ENCODE measurements around the gene MARCHF2. TPM values are rescaled to one million over a fixed set of nuclear protein-coding genes. Genes with fewer than 3 reads are reported as not detected.

The MARCHF2 gene
- total RNA-seq, 4 donors from 2014 or later: 53.5 to 110 (median 60.8) TPM

GRCh38 chr19:8455018-8455417 lies 41.9 kb downstream of the MARCHF2 start:
- no peak overlapping the region for H3K4me3 ChIP-seq (ENCODE audit: low read depth, poor library complexity, severe bottlenecking)
- no peak for DNase-seq (ENCODE audit: low spot score in 2 of 2)
- 71 to 83% methylated on average over 5 of the region's 5 CpGs for WGBS, 2 donors
- intact Hi-C loops (cut with DNase I; ENCODE audit: low total_unique reads): no loop called here
- no peak for TF ChIP-seq POLR2A (IDR thresholded peaks at IDR 0.05)
- TF ChIP-seq, protein P1, sequence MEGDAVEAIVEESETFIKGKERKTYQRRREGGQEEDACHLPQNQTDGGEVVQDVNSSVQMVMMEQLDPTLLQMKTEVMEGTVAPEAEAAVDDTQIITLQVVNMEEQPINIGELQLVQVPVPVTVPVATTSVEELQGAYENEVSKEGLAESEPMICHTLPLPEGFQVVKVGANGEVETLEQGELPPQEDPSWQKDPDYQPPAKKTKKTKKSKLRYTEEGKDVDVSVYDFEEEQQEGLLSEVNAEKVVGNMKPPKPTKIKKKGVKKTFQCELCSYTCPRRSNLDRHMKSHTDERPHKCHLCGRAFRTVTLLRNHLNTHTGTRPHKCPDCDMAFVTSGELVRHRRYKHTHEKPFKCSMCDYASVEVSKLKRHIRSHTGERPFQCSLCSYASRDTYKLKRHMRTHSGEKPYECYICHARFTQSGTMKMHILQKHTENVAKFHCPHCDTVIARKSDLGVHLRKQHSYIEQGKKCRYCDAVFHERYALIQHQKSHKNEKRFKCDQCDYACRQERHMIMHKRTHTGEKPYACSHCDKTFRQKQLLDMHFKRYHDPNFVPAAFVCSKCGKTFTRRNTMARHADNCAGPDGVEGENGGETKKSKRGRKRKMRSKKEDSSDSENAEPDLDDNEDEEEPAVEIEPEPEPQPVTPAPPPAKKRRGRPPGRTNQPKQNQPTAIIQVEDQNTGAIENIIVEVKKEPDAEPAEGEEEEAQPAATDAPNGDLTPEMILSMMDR (IDR thresholded peaks at IDR 0.05): no peak

GRCh38 chr19:8456064-8456463 lies 43.0 kb downstream of the MARCHF2 start:
- TF ChIP-seq POLR2A (IDR thresholded peaks at IDR 0.05): no peak
- TF ChIP-seq, protein P1 (IDR thresholded peaks at IDR 0.05): no peak
- intact Hi-C loops (cut with DNase I; ENCODE audit: low total_unique reads): no loop called here
- no peak overlapping the region for H3K4me3 ChIP-seq (ENCODE audit: low read depth, poor library complexity, severe bottlenecking)
- no peak for DNase-seq (ENCODE audit: low spot score in 2 of 2)
- 63 to 72% methylated on average over 7 of the region's 7 CpGs for WGBS, 2 donors

- 69 to 72% methylated on average over 3 of the region's 3 CpGs for WGBS, 2 donors
- intact Hi-C loops (cut with DNase I; ENCODE audit: low total_unique reads): no loop called here
- no peak for TF ChIP-seq POLR2A (IDR thresholded peaks at IDR 0.05)
- TF ChIP-seq, protein P1 (IDR thresholded peaks at IDR 0.05): no peak
- H3K4me3 ChIP-seq (ENCODE audit: low read depth, poor library complexity, severe bottlenecking): no peak overlapping the region
- no peak for DNase-seq (ENCODE audit: low spot score in 2 of 2)
Observed at GRCh38 chr19:8457209-8457608, 44.1 kb downstream of the MARCHF2 start.

GRCh38 chr19:8457827-8458226 lies 44.7 kb downstream of the MARCHF2 start:
- 69 to 71% methylated on average over 1 of the region's 1 CpG for WGBS, 2 donors
- intact Hi-C loops (cut with DNase I; ENCODE audit: low total_unique reads): no loop called here
- DNase-seq (ENCODE audit: low spot score in 2 of 2): no peak
- H3K4me3 ChIP-seq (ENCODE audit: low read depth, poor library complexity, severe bottlenecking): no peak overlapping the region
- TF ChIP-seq, protein P1 (IDR thresholded peaks at IDR 0.05): no peak

DNA sequence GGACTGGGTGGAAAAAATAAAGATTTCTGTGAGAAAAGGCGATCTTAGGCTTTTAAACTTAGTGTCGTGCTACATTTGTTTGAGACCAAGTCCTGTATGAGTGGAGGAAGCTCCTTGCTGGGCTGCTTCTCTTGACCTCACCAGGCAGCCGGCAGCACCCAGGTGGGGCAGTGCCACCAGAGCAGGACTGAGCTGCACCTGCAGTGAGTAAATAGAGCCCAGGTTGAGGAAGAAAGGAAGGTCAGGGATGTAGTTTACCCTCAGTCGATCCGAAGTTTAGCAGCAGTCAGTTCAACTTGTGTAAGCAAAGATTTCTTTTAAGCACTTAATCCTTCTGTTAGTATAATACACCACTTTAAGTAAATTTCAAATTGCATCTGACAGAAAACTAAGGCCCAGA lies 45.3 kb downstream of the MARCHF2 start:
- no peak for TF ChIP-seq POLR2A (IDR thresholded peaks at IDR 0.05)
- TF ChIP-seq, protein P1 (IDR thresholded peaks at IDR 0.05): no peak
- intact Hi-C loops (cut with DNase I; ENCODE audit: low total_unique reads): no loop called here
- 80 to 87% methylated on average over 5 of the region's 5 CpGs for WGBS, 2 donors
- DNase-seq (ENCODE audit: low spot score in 2 of 2): no peak
- H3K4me3 ChIP-seq (ENCODE audit: low read depth, poor library complexity, severe bottlenecking): no peak overlapping the region

- TF ChIP-seq, protein P1 (IDR thresholded peaks at IDR 0.05): no peak
- TF ChIP-seq POLR2A (IDR thresholded peaks at IDR 0.05): no peak
- 71 to 81% methylated on average over 7 of the region's 7 CpGs for WGBS, 2 donors
Observed at GRCh38 chr19:8459095-8459494, 46.0 kb downstream of the MARCHF2 start.

More at GRCh38 chr19:8459095-8459494, 46.0 kb downstream of the MARCHF2 start:
- no peak for DNase-seq (ENCODE audit: low spot score in 2 of 2)
- intact Hi-C loops (cut with DNase I; ENCODE audit: low total_unique reads): no loop called here
- no peak overlapping the region for H3K4me3 ChIP-seq (ENCODE audit: low read depth, poor library complexity, severe bottlenecking)

Measured in lower leg skin (tissue), 4 donors.